Cardiac septum (tissue), 1 donor: ENCODE measurements around the gene LSM8. TPM values are rescaled to one million over a fixed set of nuclear protein-coding genes. Genes with fewer than 3 reads are reported as not detected.
"Not testable (repeated sequence)": the region's sequence is repeated elsewhere in the genome, so short reads cannot be mapped to it uniquely, and the experiment has no call there.

Experiments
- DNase-seq: peaks from one replicate; pipeline ENCODE4 v3.0.0-alpha.2; 2020; ENCODE audit warnings: low spot score
- intact Hi-C: fragments of 100-400 bp; cut with DNase I; formaldehyde crosslinking; loops from one replicate; pipeline ENCODE4 v1.14.0; 2022
- long read RNA-seq: library from polyadenylated mRNA; unstranded; transcript quantifications from one replicate; pipeline ENCODE4 v2.0.0, GENCODE V29; 2021
- total RNA-seq: library from RNA; stranded (reverse); fragmentation: NEBNext Ultra II Directional; extraction: Animal tissue kit (Norgen Biotek cat#: 25700); gene quantifications from one replicate; pipeline ENCODE4 v1.2.1, GENCODE V29; 2021
- donor health status: DM: no; HTN: no; CAD: no.

The LSM8 gene
- 15.6 TPM for total RNA-seq
- long read RNA-seq, transcript LSM8-201 (4 exons, 1,305 nt), result major isoform, 7 of 11 reads
- long read RNA-seq, partial matches to known transcripts, result 0 of 11 reads
- long read RNA-seq, other reads (novel, unspliced or antisense), result 3 of 11 reads

GRCh38 chr7:118183786-118184564, at the start of gene LSM8:
LSM8 (plus strand) TSS chr7:118184164; CDS start chr7:118184224, 60 bp downstream.
- peak; percentile 99 for DNase-seq
- intact Hi-C loops, result loop anchor here (5.0 kb wide), 1 partner anchor 317 kb away; no protein-coding TSS in a partner anchor

GRCh38 chr7:118134420-118134819, 49.5 kb upstream of the LSM8 start:
- DNase-seq, intact Hi-C loops: not testable (repeated sequence)

- intact Hi-C loops, result no loop called here
- no peak for DNase-seq
Measured at GRCh38 chr7:118140468-118140867, 43.5 kb upstream of the LSM8 start.

- intact Hi-C loops, result no loop called here
- DNase-seq, result no peak
Measured at GRCh38 chr7:118142012-118142411, 42.0 kb upstream of the LSM8 start.

- intact Hi-C loops, result no loop called here
- DNase-seq, result no peak
Measured at GRCh38 chr7:118148930-118149329, 35.0 kb upstream of the LSM8 start.

- DNase-seq, result no peak
- intact Hi-C loops, result no loop called here
Measured at GRCh38 chr7:118149394-118149793, 34.6 kb upstream of the LSM8 start.

- intact Hi-C loops, result no loop called here
- DNase-seq, result no peak
Measured at GRCh38 chr7:118151671-118152070, 32.3 kb upstream of the LSM8 start.

- DNase-seq, result no peak
Measured at GRCh38 chr7:118152149-118152548, 31.8 kb upstream of the LSM8 start.

GRCh38 chr7:118152654-118153053, 31.3 kb upstream of the LSM8 start:
- no peak for DNase-seq
- intact Hi-C loops, result no loop called here

More at GRCh38 chr7:118152149-118152548, 31.8 kb upstream of the LSM8 start:
- intact Hi-C loops, result no loop called here

- intact Hi-C loops, result no loop called here
- DNase-seq, result no peak
Measured at GRCh38 chr7:118153551-118154177, 30.3 kb upstream of the LSM8 start.

GRCh38 chr7:118158766-118159165, 25.2 kb upstream of the LSM8 start:
- DNase-seq, result no peak
- intact Hi-C loops, result no loop called here

GRCh38 chr7:118169146-118169545, 14.8 kb upstream of the LSM8 start:
- intact Hi-C loops, result no loop called here
- DNase-seq, result no peak

- intact Hi-C loops, result no loop called here
- no peak for DNase-seq
Measured at GRCh38 chr7:118175740-118176139, 8.2 kb upstream of the LSM8 start.

- intact Hi-C loops, result no loop called here
- no peak for DNase-seq
Measured at GRCh38 chr7:118179191-118179590, 4.8 kb upstream of the LSM8 start.

- intact Hi-C loops, result loop anchor here (5.0 kb wide), 1 partner anchor 316 kb away; no protein-coding TSS in a partner anchor
- DNase-seq, result no peak
Measured at GRCh38 chr7:118182593-118183427, 1.2 kb upstream of the LSM8 start.

- intact Hi-C loops, result loop anchor here (5.0 kb wide), 1 partner anchor 316 kb away; no protein-coding TSS in a partner anchor
- DNase-seq, result no peak
Measured at GRCh38 chr7:118183428-118183785, 557 bp upstream of the LSM8 start.

- intact Hi-C loops, result loop anchor here (5.0 kb wide), 1 partner anchor 317 kb away; no protein-coding TSS in a partner anchor
- DNase-seq, result no peak
Measured at GRCh38 chr7:118184565-118184940, 589 bp downstream of the LSM8 start.

- intact Hi-C loops, result no loop called here
- no peak for DNase-seq
Measured at GRCh38 chr7:118185163-118185860, 1.3 kb downstream of the LSM8 start.

- intact Hi-C loops, result no loop called here
- DNase-seq, result no peak
Measured at GRCh38 chr7:118186501-118186900, 2.5 kb downstream of the LSM8 start.
